NCI-H2081 treated with DMSO at 0.1 percent for 48 hours (cell line): ENCODE results near the gene STAT4.

ENCODE experiments used
- DNase-seq: peaks from one replicate; lab custom pipeline; 2025; lab: John Stamatoyannopoulos, UW

Gene STAT4, protein sequence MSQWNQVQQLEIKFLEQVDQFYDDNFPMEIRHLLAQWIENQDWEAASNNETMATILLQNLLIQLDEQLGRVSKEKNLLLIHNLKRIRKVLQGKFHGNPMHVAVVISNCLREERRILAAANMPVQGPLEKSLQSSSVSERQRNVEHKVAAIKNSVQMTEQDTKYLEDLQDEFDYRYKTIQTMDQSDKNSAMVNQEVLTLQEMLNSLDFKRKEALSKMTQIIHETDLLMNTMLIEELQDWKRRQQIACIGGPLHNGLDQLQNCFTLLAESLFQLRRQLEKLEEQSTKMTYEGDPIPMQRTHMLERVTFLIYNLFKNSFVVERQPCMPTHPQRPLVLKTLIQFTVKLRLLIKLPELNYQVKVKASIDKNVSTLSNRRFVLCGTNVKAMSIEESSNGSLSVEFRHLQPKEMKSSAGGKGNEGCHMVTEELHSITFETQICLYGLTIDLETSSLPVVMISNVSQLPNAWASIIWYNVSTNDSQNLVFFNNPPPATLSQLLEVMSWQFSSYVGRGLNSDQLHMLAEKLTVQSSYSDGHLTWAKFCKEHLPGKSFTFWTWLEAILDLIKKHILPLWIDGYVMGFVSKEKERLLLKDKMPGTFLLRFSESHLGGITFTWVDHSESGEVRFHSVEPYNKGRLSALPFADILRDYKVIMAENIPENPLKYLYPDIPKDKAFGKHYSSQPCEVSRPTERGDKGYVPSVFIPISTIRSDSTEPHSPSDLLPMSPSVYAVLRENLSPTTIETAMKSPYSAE

DNA sequence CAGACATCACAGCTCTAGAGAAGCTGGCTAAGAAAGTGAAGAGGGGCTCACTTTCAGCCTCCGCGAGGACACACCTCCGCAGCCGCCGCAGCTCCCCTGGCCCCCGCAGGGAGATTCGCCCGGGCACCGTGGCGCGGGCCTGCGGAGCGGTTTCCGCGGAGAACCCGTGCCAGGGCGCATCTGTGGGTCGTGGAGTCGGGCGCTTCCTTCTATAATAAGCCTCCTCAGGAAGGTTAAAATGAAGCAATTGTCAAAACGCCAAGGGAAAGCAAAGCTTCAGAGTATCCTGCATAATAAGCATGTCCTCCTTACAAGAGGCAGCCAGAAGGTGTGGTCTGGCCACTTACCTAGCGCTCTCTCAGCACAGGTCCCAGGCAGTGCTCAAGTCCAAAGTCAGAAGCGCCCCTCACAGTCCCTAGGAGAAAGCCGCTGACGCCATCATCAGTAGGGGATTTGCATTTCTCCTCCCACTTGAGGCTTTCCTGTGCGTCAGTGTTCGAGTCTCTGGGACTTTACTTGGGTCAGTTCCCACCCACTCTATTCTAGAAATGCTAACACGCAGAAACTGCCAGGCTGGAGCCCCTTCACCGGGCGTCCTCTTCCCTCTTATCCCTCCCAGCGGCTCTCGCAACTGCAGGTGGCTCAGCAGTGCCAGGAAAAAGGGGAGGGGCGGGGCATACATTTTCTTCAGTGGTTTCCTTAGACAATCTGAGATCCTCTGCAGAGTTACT, at the start of gene STAT4:
Gene STAT4 (minus strand): TSS at position 395 of the 731 bp plus-strand sequence. CDS start 2,791 bp downstream, outside the sequence.
- no peak for DNase-seq

DNA sequence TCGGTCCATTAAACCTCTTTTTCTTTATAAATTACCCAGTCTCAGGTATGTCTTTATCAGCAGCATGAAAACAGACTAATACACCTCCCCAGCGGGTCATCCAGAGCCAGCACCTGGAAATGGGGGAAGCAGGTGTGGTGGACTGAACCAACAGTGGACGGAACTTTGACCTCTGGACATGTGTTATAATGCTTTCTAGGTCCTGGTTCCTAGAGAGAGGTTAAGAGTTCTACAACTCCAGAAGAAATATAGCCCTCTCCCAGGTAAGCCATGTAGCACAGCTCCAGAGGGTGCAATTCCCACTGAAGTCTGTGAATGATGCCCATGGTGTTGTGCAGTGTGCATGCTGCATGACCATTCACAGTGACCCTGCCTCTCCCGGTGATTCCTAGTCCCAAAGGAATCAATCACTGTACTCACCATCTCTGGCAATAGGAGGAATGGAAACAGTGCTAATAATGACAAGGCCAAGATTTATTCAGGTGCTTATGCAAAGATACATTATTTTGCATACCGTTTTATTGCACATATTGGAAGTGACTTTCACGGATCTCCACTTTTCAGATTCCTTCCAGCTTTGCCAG, 49.2 kb upstream of the STAT4 start:
- no peak for DNase-seq

DNA sequence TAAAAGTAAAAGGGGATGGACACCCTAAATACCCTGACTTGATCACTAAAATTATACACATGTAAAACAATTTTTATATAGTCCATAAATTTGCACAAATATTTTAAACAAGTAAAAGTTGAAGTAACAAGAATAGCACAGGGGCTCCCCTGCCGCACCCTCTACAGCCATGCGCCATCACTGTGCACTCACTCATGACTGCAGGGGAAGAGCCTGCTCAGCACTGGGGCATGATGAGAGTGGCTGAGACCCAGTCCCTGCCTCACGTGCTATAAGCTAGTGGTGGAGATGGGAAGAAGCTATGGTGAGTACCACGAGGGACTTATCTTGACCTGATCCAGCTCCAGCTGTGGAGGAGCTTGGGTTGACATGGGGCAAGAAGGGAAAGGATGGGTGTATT, 47.5 kb upstream of the STAT4 start:
- DNase-seq, result no peak

DNA sequence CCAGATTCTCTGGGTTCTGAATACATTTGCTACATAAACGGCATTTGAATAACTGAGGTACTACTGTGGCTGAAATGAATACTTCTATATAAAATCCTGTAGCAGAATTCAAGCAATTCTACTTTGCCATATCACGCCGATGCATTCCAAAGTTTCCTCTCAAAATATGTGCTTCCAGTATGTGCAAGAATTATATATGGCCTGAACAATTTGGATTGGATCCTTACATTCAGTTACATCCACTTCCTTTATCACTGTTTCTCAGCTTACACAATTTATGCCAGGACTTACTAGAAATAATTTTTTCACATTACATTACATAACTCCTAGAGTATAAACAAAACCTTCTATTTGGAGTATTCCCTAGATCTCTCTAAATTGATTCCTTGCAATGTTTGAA, 46.3 kb upstream of the STAT4 start:
- DNase-seq, result no peak

DNA sequence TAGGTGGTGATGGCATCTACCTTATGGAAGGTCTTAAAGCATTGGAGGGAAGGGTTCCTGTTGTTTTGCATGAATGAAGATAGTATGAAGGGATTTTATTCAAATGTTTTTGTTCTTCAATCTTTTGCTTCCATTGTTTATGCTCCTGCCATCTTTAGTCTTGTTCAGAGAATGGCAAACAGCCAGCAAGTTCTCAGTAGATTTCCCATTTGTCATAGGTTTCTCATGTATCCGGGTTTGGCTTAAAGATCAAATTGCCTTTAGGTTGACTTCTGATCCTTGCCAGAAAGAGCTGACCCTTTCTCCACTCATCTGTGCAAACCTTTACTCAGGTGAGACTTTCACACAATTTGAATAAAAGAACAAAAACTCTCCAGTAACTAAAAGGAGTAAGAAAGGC, 44.2 kb upstream of the STAT4 start:
- DNase-seq, result no peak

DNA sequence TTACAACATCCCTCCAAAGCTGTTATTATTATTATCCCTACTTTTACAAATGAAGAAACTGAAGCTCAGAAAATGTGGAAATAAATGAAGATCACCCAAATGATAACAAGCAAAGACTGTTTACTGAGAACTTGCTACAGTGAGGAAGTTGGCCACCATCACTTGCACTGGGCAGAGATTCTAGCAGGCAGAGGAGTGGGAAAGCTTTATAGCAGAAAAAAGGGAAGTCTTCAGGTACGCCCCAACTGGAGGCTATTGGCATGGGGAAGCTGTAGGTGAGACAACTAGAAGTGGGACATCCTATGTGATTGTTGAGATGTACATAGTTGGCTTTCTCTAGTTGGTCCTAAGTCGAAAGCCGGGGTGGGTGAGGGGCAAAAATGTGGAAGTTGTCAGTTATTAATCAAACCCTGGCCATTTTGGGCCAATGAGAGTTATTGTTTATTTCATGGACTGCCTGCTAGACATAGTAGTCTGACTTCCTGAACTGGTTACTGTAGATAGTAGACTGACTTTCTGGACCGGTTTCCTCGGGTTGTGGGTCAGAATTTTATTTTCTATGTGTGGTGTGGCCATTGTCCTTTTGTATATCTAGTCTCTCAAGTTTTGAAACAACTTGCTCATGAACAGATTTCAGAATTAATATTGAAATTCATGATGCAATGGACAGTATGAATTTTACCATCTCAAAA, 40.2 kb upstream of the STAT4 start:
- DNase-seq, result no peak

DNA sequence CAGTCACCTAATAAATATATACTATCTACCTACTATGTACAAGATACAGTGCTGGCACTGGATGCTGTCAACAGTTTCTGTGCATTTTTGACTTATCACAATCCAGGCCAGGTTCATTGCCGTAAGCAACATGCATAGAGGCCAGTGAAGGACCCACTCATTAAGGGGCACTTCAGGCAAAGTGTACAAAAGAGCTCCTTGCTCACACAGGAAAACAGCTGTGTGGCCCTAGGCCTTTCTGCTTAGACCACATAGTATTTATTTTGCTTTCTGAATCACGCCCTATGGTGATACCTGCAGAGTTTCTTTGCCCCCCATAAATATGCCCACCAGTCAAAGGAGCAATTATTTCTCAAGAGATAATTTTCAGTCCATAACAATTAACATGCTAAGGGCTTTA, 39.6 kb upstream of the STAT4 start:
- DNase-seq, result no peak

DNA sequence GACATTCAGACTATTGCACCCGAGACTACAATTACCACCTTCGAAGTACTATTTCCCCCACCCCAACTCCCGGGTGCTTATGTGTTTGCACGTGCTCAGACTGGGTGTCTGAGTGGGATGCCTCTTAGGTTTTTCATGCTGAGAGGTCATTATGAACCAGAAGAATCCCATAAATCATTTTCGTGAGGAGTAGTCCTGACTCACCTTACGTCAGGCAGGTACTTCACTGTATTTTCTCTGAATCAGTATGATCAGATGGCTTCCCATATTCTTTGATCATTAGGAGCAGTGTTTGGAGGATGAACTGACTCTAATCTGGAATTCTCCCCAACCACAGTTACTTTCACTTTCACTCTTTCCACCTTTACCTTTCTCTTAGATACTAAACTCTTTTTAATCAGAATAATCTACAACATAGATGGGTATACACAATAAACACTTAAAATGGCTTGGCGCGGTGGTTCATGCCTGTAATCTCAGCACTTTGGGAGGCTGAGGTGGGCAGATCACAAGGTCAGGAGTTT, 38.4 kb upstream of the STAT4 start:
- DNase-seq, result no peak

DNA sequence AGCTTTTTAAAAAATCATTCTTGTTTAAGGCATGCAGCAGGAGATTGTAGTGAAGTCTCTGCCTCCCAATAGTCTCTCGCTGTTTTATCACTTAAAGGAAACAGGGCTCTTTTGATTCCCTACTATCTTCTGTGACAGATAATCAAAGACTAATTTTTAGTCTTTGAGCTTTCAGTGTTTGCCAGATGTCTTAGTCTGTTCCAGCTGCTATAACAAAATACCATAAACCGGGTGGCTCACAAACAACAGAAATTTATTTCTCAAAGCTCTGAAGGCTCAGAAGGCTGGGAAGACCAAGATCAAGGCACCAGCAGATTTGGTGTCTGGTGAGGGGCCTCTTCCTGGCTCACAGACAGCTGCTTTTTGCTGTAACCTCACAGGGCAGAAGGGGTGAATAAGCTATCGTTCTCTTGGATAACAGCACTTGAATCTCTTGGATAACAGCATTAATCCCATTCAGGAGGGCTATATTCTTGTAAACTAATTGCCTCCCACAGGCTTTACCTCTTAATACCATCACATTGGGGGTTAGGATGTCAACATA, 37.8 kb upstream of the STAT4 start:
- no peak for DNase-seq

DNA sequence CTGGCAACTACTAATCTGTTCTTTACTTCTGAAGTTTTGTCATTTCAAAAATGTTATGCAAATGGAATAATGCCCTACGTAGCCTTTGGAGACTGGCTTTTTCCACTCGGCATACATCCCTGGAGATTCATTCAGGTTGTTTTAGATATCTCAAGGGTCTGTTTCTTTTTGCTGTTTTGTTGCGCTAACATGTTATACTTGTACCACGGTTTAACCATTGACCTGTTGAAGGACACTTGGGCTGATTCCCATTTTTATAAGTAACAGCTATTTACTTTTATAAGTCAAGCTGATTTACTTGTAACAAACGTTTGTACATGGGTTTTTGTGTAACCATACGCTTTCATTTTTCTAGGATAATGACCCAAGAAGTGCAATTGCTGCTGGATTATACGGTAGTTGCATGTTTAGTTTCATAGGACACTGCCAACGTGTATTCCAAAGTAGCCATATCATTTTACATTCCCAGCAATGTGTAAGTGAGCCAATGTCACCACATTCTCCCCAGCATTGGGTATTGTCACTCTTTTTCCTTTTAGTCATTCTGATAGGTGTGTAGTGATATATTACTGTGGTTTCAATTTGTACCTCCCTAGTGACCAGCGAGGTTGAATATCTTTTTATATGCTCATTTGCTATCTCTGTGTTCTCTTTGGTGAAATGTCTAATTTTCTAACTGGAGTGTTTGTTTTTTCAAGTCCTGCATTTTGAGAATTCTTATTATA, 36.5 kb upstream of the STAT4 start:
- no peak for DNase-seq

DNA sequence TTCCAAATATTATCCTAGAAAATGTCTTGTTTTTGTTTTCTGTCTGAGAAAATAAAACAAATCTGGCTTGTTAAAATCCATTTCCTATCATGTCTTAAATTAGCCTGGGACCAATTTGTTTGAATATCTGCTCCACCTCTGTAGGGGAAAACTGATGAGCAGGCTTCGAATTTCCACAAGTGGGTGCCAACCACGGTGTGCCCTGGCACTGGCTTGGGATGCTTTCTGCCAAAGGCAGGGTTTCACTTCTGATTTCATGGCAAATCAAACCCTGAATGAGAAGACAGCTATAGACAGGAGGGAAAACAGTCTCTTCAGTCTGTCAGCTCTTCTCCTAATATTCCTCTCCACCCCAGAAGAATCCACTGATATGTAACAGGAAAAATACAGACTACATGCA, 33.7 kb upstream of the STAT4 start:
- no peak for DNase-seq

DNA sequence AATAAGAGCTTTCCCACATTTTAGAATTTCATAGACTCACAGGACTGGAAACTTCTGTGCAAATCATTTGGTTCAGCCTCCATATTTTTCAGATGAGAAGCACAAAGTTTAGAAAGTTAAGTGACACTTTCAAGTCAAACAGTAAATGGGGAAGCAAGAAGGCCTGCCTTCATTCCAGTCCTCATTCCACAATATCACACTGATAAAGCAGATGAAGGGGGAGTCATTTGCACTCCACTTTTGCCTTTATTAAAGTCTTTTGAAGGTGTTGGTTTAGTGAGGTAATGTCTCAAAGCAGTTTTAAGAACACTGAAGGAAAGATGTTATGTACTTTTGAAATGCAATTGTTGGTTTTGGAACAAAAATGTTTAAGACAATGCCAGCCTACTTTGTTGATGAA, 32.7 kb upstream of the STAT4 start:
- DNase-seq, result no peak

DNA sequence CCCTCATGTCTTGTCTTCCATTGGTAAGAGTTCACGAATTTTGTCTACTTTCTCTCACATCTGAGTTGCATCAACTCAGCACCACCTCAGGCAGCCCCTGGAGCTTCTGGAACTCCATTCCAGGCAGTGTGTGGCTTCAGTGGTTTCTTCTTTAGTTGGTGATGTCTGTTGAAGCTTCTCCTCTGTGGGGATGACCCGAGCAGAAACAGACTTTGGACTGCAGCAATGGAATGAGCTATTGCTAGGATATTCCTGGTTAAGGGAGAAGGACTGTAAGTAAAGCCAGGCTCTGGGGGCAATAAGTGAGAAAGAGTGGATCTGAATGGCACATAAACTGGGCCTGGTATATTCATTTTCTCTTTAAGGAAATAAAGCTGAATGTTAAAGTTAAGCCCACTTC, 32.3 kb upstream of the STAT4 start:
- DNase-seq, result no peak

DNA sequence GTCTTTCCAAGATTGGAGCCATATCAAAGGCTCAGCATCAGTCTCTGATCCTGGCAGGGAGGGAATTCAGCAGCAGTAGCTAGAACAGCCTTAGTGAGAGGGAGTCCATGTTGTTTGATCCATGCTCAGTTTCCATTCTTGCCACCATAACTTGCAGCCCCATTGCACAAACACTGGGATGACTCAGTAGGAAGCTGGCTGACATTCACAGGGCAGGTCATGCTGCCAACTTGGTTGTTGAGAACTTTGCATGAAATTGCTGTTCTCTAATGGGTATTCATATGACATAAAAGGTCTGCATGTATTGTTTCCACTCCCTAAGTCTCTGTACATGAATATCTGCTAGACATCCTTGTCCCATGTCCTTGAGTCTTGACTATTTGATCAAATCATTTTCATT, 29.9 kb upstream of the STAT4 start:
- no peak for DNase-seq

DNA sequence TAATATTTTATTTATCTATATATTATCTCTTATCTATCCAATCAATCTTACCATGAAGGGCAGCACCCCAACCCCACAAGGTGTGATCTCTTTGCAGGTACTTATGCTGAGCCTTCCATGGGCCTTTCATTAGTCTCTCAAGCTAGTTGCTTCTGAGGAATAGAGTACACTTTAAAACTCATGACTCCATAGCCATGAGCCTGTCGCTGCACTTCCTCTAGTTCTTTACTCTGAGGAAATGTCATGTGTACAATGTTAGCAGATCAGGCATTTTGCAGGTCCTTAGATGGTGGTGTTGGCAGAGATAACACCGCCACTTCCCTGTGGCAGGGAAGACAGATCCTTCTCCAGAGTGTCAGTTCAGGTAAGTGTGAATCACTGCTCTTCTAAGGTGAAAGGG, 29.5 kb upstream of the STAT4 start:
- DNase-seq, result no peak

DNA sequence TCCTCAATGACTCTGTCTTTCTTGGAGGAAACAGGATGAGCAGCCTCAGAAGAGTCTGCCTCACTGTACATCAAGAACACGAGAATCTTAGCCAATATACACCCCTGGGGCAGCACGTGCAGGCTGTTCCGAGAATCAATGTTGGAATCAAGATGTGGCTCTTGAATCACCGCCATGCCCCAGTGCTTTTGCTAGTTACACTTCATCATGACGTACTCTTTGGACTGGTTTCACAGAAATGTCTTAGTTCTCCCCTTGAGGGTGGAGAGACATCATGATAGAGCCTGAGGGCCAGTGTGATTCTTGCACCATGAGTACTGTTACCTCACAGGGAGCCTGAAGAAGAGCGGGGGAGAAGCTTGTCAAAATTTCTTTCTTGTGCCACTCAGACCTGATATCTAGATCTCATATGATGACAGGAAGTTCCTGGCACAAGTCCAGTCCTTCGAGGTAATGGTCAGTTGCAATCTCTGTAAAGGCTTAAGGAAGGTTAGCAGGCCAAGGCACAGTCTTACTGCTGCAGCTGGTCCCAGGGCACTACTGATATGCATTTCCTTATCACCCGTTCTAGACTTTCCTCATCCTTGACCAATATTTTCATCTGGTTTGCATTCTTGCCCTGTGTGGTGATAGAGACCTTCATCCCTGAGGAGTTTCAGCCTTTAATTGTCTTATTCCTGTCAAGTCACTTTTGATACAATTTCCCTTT, 28.2 kb upstream of the STAT4 start:
- no peak for DNase-seq

DNA sequence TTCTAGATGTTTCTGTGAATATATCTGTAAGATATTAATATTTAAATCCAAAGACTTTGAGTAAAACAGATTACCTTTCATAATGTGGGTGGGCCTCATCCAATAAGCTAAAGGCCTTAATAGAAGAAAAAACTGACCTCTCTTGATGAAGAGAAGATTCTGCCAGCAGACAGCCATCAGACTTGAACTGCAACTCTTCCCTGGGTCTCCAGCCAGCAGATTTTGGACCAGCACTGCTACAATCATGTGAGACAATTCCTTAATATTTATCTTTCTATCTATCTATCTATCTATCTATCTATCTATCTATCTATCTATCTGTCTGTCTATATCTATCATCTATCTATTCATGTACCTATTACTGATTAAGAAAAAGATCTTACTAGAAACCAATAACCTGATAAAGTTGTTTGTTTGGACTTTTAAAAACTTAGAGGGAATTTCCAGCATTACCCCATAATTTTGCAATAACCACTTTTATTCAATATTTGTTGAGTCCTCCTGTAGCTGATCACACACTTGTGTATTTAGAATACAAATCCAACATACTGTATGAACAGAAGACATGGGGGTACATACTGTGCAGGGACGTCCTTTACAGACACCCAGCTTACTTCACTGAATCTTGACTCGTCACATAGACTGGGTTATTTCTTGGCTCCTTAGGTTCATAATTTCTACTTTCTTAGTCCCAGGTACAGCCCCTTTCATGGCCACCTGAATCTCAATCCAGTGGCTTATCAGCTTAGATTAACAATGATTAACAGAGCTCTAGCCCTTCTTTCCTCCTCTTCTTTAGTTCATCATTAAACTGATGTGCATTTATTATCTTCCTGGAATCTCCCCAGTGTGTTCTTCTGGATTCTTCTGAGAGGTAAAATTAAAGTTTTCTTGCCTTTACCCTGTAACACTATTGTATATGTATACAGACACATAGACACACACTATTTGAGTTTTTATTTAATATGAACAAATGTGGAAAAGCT, 27.2 kb upstream of the STAT4 start:
- no peak for DNase-seq

DNA sequence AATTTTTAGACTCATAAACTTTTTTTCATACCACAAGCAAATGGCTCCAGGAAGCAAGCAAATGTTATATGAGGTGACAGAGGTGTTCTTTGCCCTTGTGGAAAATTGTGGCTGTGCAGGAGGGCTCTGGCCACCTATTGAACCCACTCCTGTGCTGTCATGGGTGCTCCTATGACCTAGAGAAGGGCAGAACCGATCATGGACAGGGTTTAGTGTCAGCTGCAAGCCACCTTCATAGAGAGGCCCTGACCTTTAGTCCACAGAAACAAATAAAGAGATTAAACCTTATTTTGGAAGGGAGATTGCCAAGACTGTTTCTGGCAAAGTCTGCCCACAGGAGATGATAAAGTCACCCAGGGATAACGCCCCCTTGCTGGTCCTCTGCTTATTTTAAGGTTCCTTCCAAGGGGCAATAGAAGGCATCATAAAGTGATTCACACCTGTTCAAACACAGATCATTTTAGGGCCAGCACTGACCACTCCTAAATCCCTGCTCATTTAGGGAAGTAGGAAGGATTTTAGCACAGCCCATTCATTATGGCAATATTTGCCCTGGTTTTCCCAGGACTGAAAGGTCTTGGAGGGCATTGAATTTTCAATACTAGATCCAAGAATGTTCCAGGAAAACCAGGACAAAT, 26.1 kb upstream of the STAT4 start:
- no peak for DNase-seq
